Spleen (tissue), 7 donors: ENCODE measurements around the gene PPP2R5B.

Experiments
- POLR2A ChIP-seq, 3 donors: fragments of 450-650 bp; IDR thresholded peaks; one replicate each; pipeline ENCODE4 v1.5.1; 2017; ENCODE audit warnings: antibody characterized with exemption in 3 of 3, mild to moderate bottlenecking in 1 of 3
- POLR2AphosphoS5 ChIP-seq, 3 donors: sonication (generic); formaldehyde crosslinking; IDR thresholded peaks; one replicate each; pipeline ENCODE4 v1.5.1; 2017; ENCODE audit warnings: antibody characterized with exemption in 3 of 3
- TF ChIP-seq, protein P1 (sequence below), 11 experiments: fragments of 200-600 bp in 7 of 11; fragments of 450-650 bp in 4 of 11; sonication (generic) in 4 of 11; IDR thresholded peaks in 8 of 11; conservative IDR thresholded peaks in 3 of 11; 1 replicate in 7 of 11; 2 replicates in 4 of 11; pipeline versions ENCODE4 v1.4.0 to v1.8.0; 2016 to 2021; ENCODE audit warnings: antibody characterized with exemption in 11 of 11, inconsistent platforms in 4 of 11, mild to moderate bottlenecking in 1 of 11
- donor health status: DM: no; HTN: no; CAD: no; lungs with moderate emphysema.
- donor health status: DM: no; HTN: no; CAD: no.
- donor health status: DM: no; HTN: no; CAD: no.

DNA sequence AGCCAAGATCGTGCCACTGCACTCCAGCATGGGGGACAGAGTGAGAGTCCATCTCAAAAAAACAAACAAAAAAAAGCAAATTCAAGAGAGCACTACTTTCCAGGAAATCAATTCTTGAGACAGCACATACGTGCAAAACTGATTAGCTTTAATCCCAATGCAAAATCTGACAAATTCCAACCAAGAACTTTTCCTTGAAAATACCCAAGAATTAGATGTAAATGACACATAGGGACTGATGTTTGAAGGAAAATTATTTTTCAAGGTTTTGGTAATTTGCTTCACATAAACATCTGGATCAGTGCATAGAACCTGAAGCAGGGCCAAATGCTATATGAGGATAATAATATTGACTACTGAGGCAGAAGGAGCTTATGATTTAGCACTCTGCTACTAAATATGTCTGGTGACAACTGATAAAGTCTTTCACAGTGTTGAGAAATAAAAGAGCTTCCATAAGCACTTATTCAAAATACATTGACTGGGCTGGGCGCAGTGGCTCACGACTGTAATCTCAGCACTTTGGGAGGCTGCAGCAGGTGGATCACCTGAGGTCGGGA lies 38.7 kb downstream of the PPP2R5B start:
- TF ChIP-seq, protein P1, sequence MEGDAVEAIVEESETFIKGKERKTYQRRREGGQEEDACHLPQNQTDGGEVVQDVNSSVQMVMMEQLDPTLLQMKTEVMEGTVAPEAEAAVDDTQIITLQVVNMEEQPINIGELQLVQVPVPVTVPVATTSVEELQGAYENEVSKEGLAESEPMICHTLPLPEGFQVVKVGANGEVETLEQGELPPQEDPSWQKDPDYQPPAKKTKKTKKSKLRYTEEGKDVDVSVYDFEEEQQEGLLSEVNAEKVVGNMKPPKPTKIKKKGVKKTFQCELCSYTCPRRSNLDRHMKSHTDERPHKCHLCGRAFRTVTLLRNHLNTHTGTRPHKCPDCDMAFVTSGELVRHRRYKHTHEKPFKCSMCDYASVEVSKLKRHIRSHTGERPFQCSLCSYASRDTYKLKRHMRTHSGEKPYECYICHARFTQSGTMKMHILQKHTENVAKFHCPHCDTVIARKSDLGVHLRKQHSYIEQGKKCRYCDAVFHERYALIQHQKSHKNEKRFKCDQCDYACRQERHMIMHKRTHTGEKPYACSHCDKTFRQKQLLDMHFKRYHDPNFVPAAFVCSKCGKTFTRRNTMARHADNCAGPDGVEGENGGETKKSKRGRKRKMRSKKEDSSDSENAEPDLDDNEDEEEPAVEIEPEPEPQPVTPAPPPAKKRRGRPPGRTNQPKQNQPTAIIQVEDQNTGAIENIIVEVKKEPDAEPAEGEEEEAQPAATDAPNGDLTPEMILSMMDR (IDR thresholded peaks at IDR 0.05 in 8 of 11, conservative IDR thresholded peaks at IDR 0.05 in 3 of 11) = no peak
- no peak for TF ChIP-seq POLR2A (IDR thresholded peaks at IDR 0.05)
- no peak for TF ChIP-seq POLR2AphosphoS5 (IDR thresholded peaks at IDR 0.05)
